Measurements from ENCODE around the gene MAML1.

The MAML1 gene

GRCh38 chr5:179732918-179733771 is 523 bp downstream of the MAML1 start:
- Histone ChIP-seq H3K4me3 (ENCODE audit: low read length, poor library complexity, severe bottlenecking) (peak overlapping the region; percentile 84), H3K36me3 (ENCODE audit: insufficient read depth, low read length) (peaks cover 26% of the 10 kb centered on the region; the same call in 1 of the 2 replicates), H3K4me1 (ENCODE audit: insufficient read depth, low read length, poor library complexity, severe bottlenecking) (peaks cover 11% of the 10 kb centered on the region), H3K9ac (ENCODE audit: low read depth, low read length, poor library complexity, severe bottlenecking) (peak overlapping the region; percentile 83), H3K4me2 (ENCODE audit: low read depth, low read length, poor library complexity, severe bottlenecking) (peak overlapping the region; percentile 90), H3F3A (ENCODE audit: low read depth) (no peaks in the 10 kb centered on the region; the same call in 1 of the 2 replicates), H2AFZ (ENCODE audit: low read length) (no peak overlapping the region; the same call in 1 of the 2 replicates), H3K79me2 (ENCODE audit: insufficient read depth, low read length) (peaks cover 51% of the 10 kb centered on the region), H3K27me3 (ENCODE audit: insufficient read depth, low read length, poor library complexity, severe bottlenecking) (no peaks in the 10 kb centered on the region), H3K9me3 (ENCODE audit: insufficient read depth, low read depth, low read length) (no peaks in the 10 kb centered on the region), H4K20me1 (ENCODE audit: insufficient read depth, low read length, poor library complexity, severe bottlenecking) (peaks cover 36% of the 10 kb centered on the region), H3K9me2 (replicated peaks; ENCODE audit: low read depth, low read length) (no peaks in the 10 kb centered on the region)
- no peak for TF ChIP-seq EZH2phosphoT487 (IDR thresholded peaks at IDR 0.05; ENCODE audit: borderline replicate concordance)
- TF ChIP-seq CTCF (conservative IDR thresholded peaks at IDR 0.05; ENCODE audit: low read length), result no peak

GRCh38 chr5:179733772-179734126 is 1.1 kb downstream of the MAML1 start:
- peak overlapping the region; percentile 84 for H3K4me3 ChIP-seq (ENCODE audit: low read length, poor library complexity, severe bottlenecking)
- peaks cover 11% of the 10 kb centered on the region for H3K4me1 ChIP-seq (ENCODE audit: insufficient read depth, low read length, poor library complexity, severe bottlenecking)
- peak overlapping the region; percentile 83 for H3K9ac ChIP-seq (ENCODE audit: low read depth, low read length, poor library complexity, severe bottlenecking)

GRCh38 chr5:179734536-179735164 is 2.0 kb downstream of the MAML1 start:
- no peak overlapping the region for H2AFZ ChIP-seq (ENCODE audit: low read length)
- H3K27me3 ChIP-seq (ENCODE audit: insufficient read depth, low read length, poor library complexity, severe bottlenecking), result no peaks in the 10 kb centered on the region
- H3K4me1 ChIP-seq (ENCODE audit: insufficient read depth, low read length, poor library complexity, severe bottlenecking), result peaks cover 11% of the 10 kb centered on the region
- no peaks in the 10 kb centered on the region for H3K9me2 ChIP-seq (replicated peaks; ENCODE audit: low read depth, low read length)
- H3F3A ChIP-seq (ENCODE audit: low read depth), result no peaks in the 10 kb centered on the region; the same call in 1 of the 2 replicates
- H3K36me3 ChIP-seq (ENCODE audit: insufficient read depth, low read length), result peaks cover 13% of the 10 kb centered on the region; the same call in 1 of the 2 replicates
- H3K4me3 ChIP-seq (ENCODE audit: low read length, poor library complexity, severe bottlenecking), result peak overlapping the region; percentile 84
- H3K9me3 ChIP-seq (ENCODE audit: insufficient read depth, low read depth, low read length), result no peaks in the 10 kb centered on the region
- peaks cover 41% of the 10 kb centered on the region for H4K20me1 ChIP-seq (ENCODE audit: insufficient read depth, low read length, poor library complexity, severe bottlenecking)
- H3K4me2 ChIP-seq (ENCODE audit: low read depth, low read length, poor library complexity, severe bottlenecking), result peak overlapping the region; percentile 90
- H3K79me2 ChIP-seq (ENCODE audit: insufficient read depth, low read length), result peaks cover 66% of the 10 kb centered on the region
- H3K9ac ChIP-seq (ENCODE audit: low read depth, low read length, poor library complexity, severe bottlenecking), result peak overlapping the region; percentile 83
- TF ChIP-seq EZH2phosphoT487 (IDR thresholded peaks at IDR 0.05; ENCODE audit: borderline replicate concordance) (no peak), CTCF (conservative IDR thresholded peaks at IDR 0.05; ENCODE audit: low read length) (no peak)

More at GRCh38 chr5:179733772-179734126, 1.1 kb downstream of the MAML1 start:
- H3K79me2 ChIP-seq (ENCODE audit: insufficient read depth, low read length), result peaks cover 57% of the 10 kb centered on the region
- peaks cover 22% of the 10 kb centered on the region; the same call in 1 of the 2 replicates for H3K36me3 ChIP-seq (ENCODE audit: insufficient read depth, low read length)
- no peaks in the 10 kb centered on the region for H3K9me3 ChIP-seq (ENCODE audit: insufficient read depth, low read depth, low read length)
- H3K4me2 ChIP-seq (ENCODE audit: low read depth, low read length, poor library complexity, severe bottlenecking), result peak overlapping the region; percentile 90
- H3K9me2 ChIP-seq (replicated peaks; ENCODE audit: low read depth, low read length), result no peaks in the 10 kb centered on the region
- no peaks in the 10 kb centered on the region for H3K27me3 ChIP-seq (ENCODE audit: insufficient read depth, low read length, poor library complexity, severe bottlenecking)
- H3F3A ChIP-seq (ENCODE audit: low read depth), result no peaks in the 10 kb centered on the region; the same call in 1 of the 2 replicates
- no peak overlapping the region for H2AFZ ChIP-seq (ENCODE audit: low read length)
- TF ChIP-seq EZH2phosphoT487 (IDR thresholded peaks at IDR 0.05; ENCODE audit: borderline replicate concordance) (no peak), CTCF (conservative IDR thresholded peaks at IDR 0.05; ENCODE audit: low read length) (no peak)
- H4K20me1 ChIP-seq (ENCODE audit: insufficient read depth, low read length, poor library complexity, severe bottlenecking), result peaks cover 36% of the 10 kb centered on the region

Measured in Loucy (cell line).